NCI-H446 treated with DMSO at 0.1 percent for 48 hours (cell line): ENCODE measurements around the gene AGAP1.
"Not testable (repeated sequence)": the region's sequence is repeated elsewhere in the genome, so short reads cannot be mapped to it uniquely, and the experiment has no call there.

ENCODE experiments used
- DNase-seq: peaks from one replicate; lab custom pipeline; 2025; lab: John Stamatoyannopoulos, UW

The AGAP1 gene

GRCh38 chr2:235737396-235737795, 243.6 kb downstream of the AGAP1 start:
- no peak for DNase-seq

- DNase-seq: no peak
Measured at GRCh38 chr2:235737840-235738239, 244.0 kb downstream of the AGAP1 start.

- DNase-seq: no peak
Measured at GRCh38 chr2:235739704-235740415, 246.0 kb downstream of the AGAP1 start.

GRCh38 chr2:235740821-235741220, 247.0 kb downstream of the AGAP1 start:
- DNase-seq: no peak

- DNase-seq: no peak
Measured at GRCh38 chr2:235744161-235744560, 250.3 kb downstream of the AGAP1 start.

- DNase-seq: no peak
Measured at GRCh38 chr2:235745597-235745996, 251.8 kb downstream of the AGAP1 start.

- DNase-seq: peak; percentile 27
Measured at GRCh38 chr2:235746257-235746934, 252.6 kb downstream of the AGAP1 start.

- DNase-seq: no peak
Measured at GRCh38 chr2:235747001-235747785, 253.3 kb downstream of the AGAP1 start.

GRCh38 chr2:235747786-235748091, 253.9 kb downstream of the AGAP1 start:
- DNase-seq: peak; percentile 7

- DNase-seq: no peak
Measured at GRCh38 chr2:235749121-235749770, 255.4 kb downstream of the AGAP1 start.

GRCh38 chr2:235749771-235750160, 255.9 kb downstream of the AGAP1 start:
- no peak for DNase-seq

GRCh38 chr2:235752846-235753245, 259.0 kb downstream of the AGAP1 start:
- no peak for DNase-seq

GRCh38 chr2:235754357-235755207, 260.7 kb downstream of the AGAP1 start:
- no peak for DNase-seq

GRCh38 chr2:235756491-235756890, 262.6 kb downstream of the AGAP1 start:
- DNase-seq: no peak

- DNase-seq: no peak
Measured at GRCh38 chr2:235757212-235757611, 263.4 kb downstream of the AGAP1 start.

GRCh38 chr2:235757640-235758039, 263.8 kb downstream of the AGAP1 start:
- no peak for DNase-seq

- DNase-seq: no peak
Measured at GRCh38 chr2:235762832-235763598, 269.2 kb downstream of the AGAP1 start.

- no peak for DNase-seq
Measured at GRCh38 chr2:235763816-235764215, 270.0 kb downstream of the AGAP1 start.

- DNase-seq: not testable (repeated sequence)
Measured at GRCh38 chr2:235764478-235764877, 270.6 kb downstream of the AGAP1 start.

GRCh38 chr2:235765181-235765820, 271.5 kb downstream of the AGAP1 start:
- DNase-seq: no peak
